Sciatic nerve (tissue), 1 donor: ENCODE results near the gene ADAMTS13. TPM values are rescaled to one million over a fixed set of nuclear protein-coding genes. Genes with fewer than 3 reads are reported as not detected.

Source experiments
- total RNA-seq: library from RNA; stranded (reverse); fragmentation: NEBNext Ultra II Directional; extraction: Animal tissue kit (Norgen Biotek cat#: 25700); gene quantifications from one replicate; pipeline ENCODE4 v1.2.1, GENCODE V29; 2021
- donor health status: DM: no; HTN: no; CAD: no.

ADAMTS13 gene
- total RNA-seq, 1 donor from 2014 or later: 4.6 TPM

Other genes starting within 250 kb of the ADAMTS13 start
- not detected for gene OBP2B, start 213.1 kb upstream of the ADAMTS13 start, total RNA-seq
- gene ABO, start 147.2 kb upstream of the ADAMTS13 start, total RNA-seq: 10.9 TPM
- 17.3 TPM for gene SURF6, start 86.2 kb upstream of the ADAMTS13 start, total RNA-seq
- gene MED22, start 74.2 kb upstream of the ADAMTS13 start, total RNA-seq: 36.2 TPM
- gene RPL7A, start 74.1 kb upstream of the ADAMTS13 start, total RNA-seq: 1,196 TPM
- 40.9 TPM for gene SURF1, start 65.9 kb upstream of the ADAMTS13 start, total RNA-seq
- 13.6 TPM for gene SURF2, start 65.8 kb upstream of the ADAMTS13 start, total RNA-seq
- gene SURF4, start 46.3 kb upstream of the ADAMTS13 start, total RNA-seq: 91.3 TPM
- gene STKLD1, start 46.0 kb upstream of the ADAMTS13 start, total RNA-seq: 2.6 TPM
- gene REXO4, start 4.4 kb upstream of the ADAMTS13 start, total RNA-seq: 23.8 TPM
- gene CACFD1, start 37.6 kb downstream of the ADAMTS13 start, total RNA-seq: 10.1 TPM
- 3.3 TPM for gene SLC2A6, start 56.7 kb downstream of the ADAMTS13 start, total RNA-seq
- gene MYMK, start 102.6 kb downstream of the ADAMTS13 start, total RNA-seq: not detected
- 22.3 TPM for gene ADAMTSL2, start 112.3 kb downstream of the ADAMTS13 start, total RNA-seq
- not detected for gene FAM163B, start 187.0 kb downstream of the ADAMTS13 start, total RNA-seq
- gene DBH, start 214.0 kb downstream of the ADAMTS13 start, total RNA-seq: 0.13 TPM